Stimulated activated CD4-positive, alpha-beta T cell treated with anti-CD3 and anti-CD28 coated beads, Interleukin-1b, Interleukin-23, amount 100 ng/mL, for 4 hours (primary cell): ENCODE results near the gene CDC40.

ENCODE experiments used
- DNase-seq, 2 donors: peaks; one replicate each; pipeline ENCODE4 v3.0.0-alpha.2; 2020; ENCODE audit warnings: low read depth in 2 of 2

Gene CDC40

GRCh38 chr6:110180228-110181008 lies at the start of gene CDC40:
CDC40 (plus strand) TSS chr6:110180427; CDS start chr6:110180445, 18 bp downstream.
- DNase-seq, result peak; percentile 30 to 36

- no peak for DNase-seq
Observed at GRCh38 chr6:110137924-110138887, 42.0 kb upstream of the CDC40 start.

GRCh38 chr6:110139052-110139451 lies 41.2 kb upstream of the CDC40 start:
- DNase-seq, result no peak

- DNase-seq, result no peak
Observed at GRCh38 chr6:110140650-110141049, 39.6 kb upstream of the CDC40 start.

GRCh38 chr6:110147870-110148269 lies 32.4 kb upstream of the CDC40 start:
- no peak for DNase-seq

- DNase-seq, result no peak
Observed at GRCh38 chr6:110158479-110158878, 21.7 kb upstream of the CDC40 start.

GRCh38 chr6:110170081-110170480 lies 10.1 kb upstream of the CDC40 start:
- no peak for DNase-seq

GRCh38 chr6:110173506-110174132 lies 6.6 kb upstream of the CDC40 start:
- DNase-seq, result no peak

- peak; percentile 42 to 52 for DNase-seq
Observed at GRCh38 chr6:110178626-110179405, 1.4 kb upstream of the CDC40 start.

- DNase-seq, result peak; percentile 82 to 83
Observed at GRCh38 chr6:110179406-110180227, 610 bp upstream of the CDC40 start, which contains the start of gene WASF1. WASF1 (minus strand) TSS chr6:110179670; CDS start chr6:110127601, 52,069 bp downstream.

- DNase-seq, result no peak
Observed at GRCh38 chr6:110181131-110182030, 1.2 kb downstream of the CDC40 start.

GRCh38 chr6:110183292-110183885 lies 3.2 kb downstream of the CDC40 start:
- DNase-seq, result no peak

GRCh38 chr6:110185879-110186278 lies 5.7 kb downstream of the CDC40 start:
- DNase-seq, result no peak

- no peak for DNase-seq
Observed at GRCh38 chr6:110188791-110189190, 8.6 kb downstream of the CDC40 start.

- no peak for DNase-seq
Observed at GRCh38 chr6:110190726-110191125, 10.5 kb downstream of the CDC40 start.

- DNase-seq, result no peak
Observed at GRCh38 chr6:110191477-110191876, 11.2 kb downstream of the CDC40 start.

GRCh38 chr6:110195639-110196038 lies 15.4 kb downstream of the CDC40 start:
- DNase-seq, result no peak

GRCh38 chr6:110196874-110197273 lies 16.6 kb downstream of the CDC40 start:
- no peak for DNase-seq

GRCh38 chr6:110198561-110198960 lies 18.3 kb downstream of the CDC40 start:
- no peak for DNase-seq
